OCI-LY1 (cell line): ENCODE measurements around the gene F10.

Experiments used
- EZH2 ChIP-seq: fragments of 200-600 bp; sonication (generic), shearing (Covaris generic); IDR thresholded peaks from 2 replicates; pipeline ENCODE4 v1.8.0; 2017; ENCODE audit warnings: borderline replicate concordance, mixed run types, mild to moderate bottlenecking, antibody characterized with exemption, low read length, moderate library complexity, mixed read lengths
- TF ChIP-seq, protein P1 (sequence below): fragments of 200-600 bp; sonication (generic), shearing (Covaris generic); IDR thresholded peaks from 2 replicates; pipeline ENCODE4 v1.5.1; 2017; ENCODE audit warnings: mild to moderate bottlenecking, antibody characterized with exemption, low read length, moderate library complexity, mixed read lengths

- TF ChIP-seq, protein P1, sequence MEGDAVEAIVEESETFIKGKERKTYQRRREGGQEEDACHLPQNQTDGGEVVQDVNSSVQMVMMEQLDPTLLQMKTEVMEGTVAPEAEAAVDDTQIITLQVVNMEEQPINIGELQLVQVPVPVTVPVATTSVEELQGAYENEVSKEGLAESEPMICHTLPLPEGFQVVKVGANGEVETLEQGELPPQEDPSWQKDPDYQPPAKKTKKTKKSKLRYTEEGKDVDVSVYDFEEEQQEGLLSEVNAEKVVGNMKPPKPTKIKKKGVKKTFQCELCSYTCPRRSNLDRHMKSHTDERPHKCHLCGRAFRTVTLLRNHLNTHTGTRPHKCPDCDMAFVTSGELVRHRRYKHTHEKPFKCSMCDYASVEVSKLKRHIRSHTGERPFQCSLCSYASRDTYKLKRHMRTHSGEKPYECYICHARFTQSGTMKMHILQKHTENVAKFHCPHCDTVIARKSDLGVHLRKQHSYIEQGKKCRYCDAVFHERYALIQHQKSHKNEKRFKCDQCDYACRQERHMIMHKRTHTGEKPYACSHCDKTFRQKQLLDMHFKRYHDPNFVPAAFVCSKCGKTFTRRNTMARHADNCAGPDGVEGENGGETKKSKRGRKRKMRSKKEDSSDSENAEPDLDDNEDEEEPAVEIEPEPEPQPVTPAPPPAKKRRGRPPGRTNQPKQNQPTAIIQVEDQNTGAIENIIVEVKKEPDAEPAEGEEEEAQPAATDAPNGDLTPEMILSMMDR, result no peak
- no peak for TF ChIP-seq EZH2
Measured at GRCh38 chr13:113135281-113135760, 12.7 kb downstream of the F10 start.
